Fibroblast of lung (primary cell): ENCODE measurements around the gene YAF2.

Experiments used
- CTCF ChIP-seq, 2 donors: IDR thresholded peaks in 1 of 2; conservative IDR thresholded peaks in 1 of 2; 1 replicate in 1 of 2; 2 replicates in 1 of 2; pipeline ENCODE4 v1.5.1; 2011 to 2012; ENCODE audit warnings: low read length in 2 of 2, control low read depth in 1 of 2, inconsistent platforms in 1 of 2, low read depth in 1 of 2, mild to moderate bottlenecking in 1 of 2
- EZH2 ChIP-seq: IDR thresholded peaks from 2 replicates; pipeline ENCODE4 v1.5.1; 2012; ENCODE audit warnings: low read length, control low read depth, mild to moderate bottlenecking; ENCODE audit errors: missing control alignments

GRCh38 chr12:42286741-42287140 lies 48.7 kb upstream of the YAF2 start:
- TF ChIP-seq CTCF (conservative IDR thresholded peaks at IDR 0.05 in 1 of 2, IDR thresholded peaks at IDR 0.05 in 1 of 2; ENCODE audit: low read depth in 1 of 2, low read length in 2 of 2) (no peak), EZH2 (no peak)
